GM18517 (cell line): ENCODE measurements around the gene ZNF837.
A peak's percentile ranks its signal among the peaks of the same experiment; 100 is the strongest.
"Not testable (repeated sequence)": the region's sequence is repeated elsewhere in the genome, so short reads cannot be mapped to it uniquely, and the experiment has no call there.

Experiments
- ATAC-seq: cut with Tn5 transposase; IDR thresholded peaks from one replicate; pipeline ENCODE4 v1.9.1; 2021; ENCODE audit warnings: mild to moderate bottlenecking, moderate library complexity; ENCODE audit not compliant: unreplicated experiment

ZNF837 gene

GRCh38 chr19:58380662-58381459, at the start of gene ZNF837:
Gene ZNF837, minus strand, starts transcription at chr19:58381030. Its CDS starts 11,698 bp downstream, at chr19:58369332.
- ATAC-seq = peak; percentile 85

DNA sequence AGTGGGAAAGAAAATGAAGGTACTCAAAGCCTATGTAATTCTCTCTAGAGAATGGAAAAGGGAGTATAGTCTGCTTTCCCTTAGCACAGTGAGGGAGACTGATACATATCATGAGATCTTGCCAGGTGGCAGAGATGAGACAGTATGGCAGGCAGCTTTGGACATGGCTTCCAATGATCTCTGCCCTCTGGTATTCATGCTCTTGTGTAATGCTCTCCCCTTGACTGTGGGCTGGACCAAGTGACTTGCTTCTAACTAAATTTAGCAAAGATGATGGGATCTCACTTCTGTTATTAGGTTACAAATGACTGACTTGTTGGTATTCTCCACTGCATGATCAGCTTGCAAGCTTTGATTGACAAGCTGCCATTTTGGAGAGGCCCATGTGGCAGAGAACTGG, 48.9 kb upstream of the ZNF837 start:
- no peak for ATAC-seq

- no peak for ATAC-seq
Measured at GRCh38 chr19:58428617-58429016, 47.8 kb upstream of the ZNF837 start.

- ATAC-seq = no peak
Measured at GRCh38 chr19:58417071-58417470, 36.2 kb upstream of the ZNF837 start.

GRCh38 chr19:58416604-58417003, 35.8 kb upstream of the ZNF837 start:
- no peak for ATAC-seq

DNA sequence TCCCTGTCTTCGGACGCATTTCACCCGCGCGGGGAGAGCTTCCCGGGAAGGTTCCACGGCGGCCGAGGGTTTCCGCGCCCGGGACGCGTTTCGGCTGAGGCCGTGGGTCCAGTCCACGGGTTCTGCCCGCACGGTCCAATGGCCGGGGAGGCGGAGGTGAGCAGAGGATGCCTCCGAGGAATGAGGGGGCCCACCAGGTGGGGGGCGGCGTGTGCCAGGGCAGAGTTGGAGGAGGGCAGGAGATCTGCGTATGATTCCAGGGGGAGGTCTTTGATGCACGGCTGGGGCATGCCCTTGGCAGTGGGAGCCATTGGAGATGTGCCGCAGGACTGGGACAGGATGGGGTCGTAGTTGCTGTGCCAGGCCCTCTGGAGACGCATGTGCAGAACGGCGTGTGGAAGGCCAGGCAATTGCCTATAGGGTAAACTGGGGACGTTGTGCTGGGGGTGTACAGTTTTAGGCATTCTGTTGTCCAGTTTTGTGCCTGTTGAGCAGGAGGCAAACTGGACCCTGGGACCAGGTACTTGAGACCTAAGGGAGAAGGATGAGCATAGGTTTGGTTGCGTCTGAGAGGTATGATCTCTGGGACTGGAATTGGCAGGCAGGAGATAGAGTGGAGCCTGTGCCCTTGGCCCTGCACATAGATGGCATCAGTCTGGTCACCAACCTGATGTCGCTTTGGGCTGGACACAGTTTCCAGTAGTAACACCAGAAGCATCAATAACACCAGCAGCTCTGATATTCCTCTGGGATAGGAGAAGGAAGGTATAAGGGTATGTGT, 28.4 kb upstream of the ZNF837 start:
- ATAC-seq = no peak

GRCh38 chr19:58408152-58409009, 27.6 kb upstream of the ZNF837 start, which contains the start of gene ZNF584:
Gene ZNF584, plus strand, starts transcription at chr19:58408649. Its CDS starts 499 bp downstream, at chr19:58409148.
- ATAC-seq = peak; percentile 80

- no peak for ATAC-seq
Measured at GRCh38 chr19:58407658-58408151, 26.9 kb upstream of the ZNF837 start.

DNA sequence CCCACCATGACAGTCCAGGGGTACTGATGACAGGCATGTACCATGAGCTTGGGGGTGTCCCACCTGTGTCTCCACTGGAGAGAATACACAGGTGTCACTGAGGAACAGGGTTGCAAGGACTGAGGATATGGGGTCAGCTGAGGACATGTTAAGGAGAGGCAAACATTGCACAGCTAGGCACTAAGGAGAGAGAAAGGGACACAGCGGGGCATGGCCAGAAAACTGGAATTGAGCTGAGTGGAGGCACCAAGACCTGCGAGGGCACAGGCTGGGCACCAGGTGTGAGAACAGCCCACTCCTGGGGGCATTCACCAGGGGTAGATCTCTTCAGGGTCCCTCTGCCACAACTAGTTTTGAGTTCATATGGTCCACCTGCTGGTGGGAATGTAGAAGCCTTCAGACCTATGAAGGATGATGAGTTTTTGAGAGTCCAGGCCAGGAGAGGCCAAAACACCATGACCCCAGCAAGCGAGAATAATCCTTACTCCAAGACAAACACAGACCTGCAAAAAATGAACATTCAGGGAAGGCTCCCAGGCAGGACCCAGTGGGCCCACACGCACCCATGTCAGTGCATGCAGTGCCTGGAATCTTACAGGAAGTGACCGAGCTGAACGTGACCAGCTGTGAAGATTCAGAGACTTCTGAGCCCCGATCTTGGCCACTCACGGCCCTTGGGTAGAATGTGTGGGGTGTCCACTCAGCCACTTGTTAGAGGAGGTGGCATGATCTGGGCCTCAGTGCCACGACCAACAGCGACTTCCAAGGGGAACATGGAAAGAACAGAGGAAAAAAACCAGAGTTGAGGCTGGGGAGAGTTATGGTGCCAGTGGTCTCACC, 26.2 kb upstream of the ZNF837 start:
- no peak for ATAC-seq

- ATAC-seq = not testable (repeated sequence)
Measured at GRCh38 chr19:58403920-58404478, 23.2 kb upstream of the ZNF837 start.

DNA sequence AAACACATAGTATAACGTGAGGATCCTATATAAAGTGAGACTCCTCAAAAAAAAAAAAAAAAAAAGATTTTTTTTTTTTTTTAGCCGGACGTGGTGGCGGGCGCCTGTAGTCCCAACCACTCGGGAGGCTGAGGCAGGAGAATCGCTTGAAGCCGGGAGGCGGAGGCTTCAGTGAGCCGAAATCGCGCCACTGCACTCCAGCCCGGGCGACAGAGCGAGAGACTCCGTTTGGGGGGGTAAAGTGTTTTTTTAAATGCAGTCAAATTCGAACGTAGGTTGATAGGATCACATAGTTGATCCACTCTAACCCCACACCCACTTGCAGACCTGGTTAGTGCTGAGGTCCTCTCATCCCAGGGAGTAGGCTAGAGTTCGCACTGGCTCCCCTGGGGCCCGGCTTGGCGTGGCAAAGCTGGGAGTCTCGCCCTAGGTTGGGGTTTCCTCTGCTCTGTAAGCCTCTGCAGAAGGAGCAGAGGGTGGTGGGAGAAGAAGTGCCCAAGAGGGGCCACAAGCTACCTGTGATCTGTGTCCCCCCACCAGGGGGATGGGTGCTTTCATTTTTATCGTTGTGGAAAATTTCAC, 21.1 kb upstream of the ZNF837 start:
- no peak for ATAC-seq

DNA sequence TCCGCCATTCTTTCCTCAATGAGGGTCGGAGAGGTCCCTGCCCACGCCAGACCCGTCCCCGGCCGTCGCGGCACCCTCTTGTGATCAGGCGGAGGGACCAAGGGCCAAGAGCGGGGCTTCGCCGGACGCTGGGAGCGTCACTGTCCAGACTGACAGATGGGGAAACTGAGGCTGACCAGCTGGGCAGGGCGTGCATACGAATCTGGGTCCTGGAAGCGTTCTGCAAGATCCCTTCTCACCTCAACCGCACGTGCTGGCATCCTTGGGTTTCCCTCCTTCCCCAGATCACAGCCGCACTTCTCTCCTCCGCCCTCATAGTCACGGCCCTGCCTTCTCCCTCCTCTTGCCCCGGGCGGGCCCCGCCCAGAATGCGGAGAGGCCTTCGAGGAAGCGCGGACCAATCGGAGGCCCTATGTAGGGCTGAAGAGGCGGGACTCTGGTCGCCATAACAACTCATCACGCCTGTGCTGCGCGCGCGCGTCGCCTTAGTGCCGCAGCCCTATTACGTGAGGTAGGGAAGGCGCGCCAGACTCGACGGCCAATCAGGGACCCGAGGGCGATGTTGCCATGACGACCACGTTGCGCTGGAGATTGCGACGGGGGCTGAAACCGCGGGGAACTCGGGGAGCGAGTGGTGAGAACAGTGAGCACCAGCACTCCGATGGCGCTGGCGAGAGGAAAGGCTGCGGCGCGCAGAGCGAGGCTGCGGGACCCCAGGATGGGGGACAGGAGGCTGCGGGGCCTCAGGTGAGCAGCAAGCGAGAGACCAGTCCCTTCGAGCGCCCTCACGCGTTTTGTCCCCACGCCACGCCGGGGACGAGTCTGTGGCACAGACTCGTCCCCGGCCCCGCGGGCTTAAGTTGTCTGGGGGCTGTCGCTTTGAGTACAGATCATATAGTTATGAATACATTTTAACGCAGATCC, 20.3 kb upstream of the ZNF837 start:
- peak; percentile 97 for ATAC-seq

DNA sequence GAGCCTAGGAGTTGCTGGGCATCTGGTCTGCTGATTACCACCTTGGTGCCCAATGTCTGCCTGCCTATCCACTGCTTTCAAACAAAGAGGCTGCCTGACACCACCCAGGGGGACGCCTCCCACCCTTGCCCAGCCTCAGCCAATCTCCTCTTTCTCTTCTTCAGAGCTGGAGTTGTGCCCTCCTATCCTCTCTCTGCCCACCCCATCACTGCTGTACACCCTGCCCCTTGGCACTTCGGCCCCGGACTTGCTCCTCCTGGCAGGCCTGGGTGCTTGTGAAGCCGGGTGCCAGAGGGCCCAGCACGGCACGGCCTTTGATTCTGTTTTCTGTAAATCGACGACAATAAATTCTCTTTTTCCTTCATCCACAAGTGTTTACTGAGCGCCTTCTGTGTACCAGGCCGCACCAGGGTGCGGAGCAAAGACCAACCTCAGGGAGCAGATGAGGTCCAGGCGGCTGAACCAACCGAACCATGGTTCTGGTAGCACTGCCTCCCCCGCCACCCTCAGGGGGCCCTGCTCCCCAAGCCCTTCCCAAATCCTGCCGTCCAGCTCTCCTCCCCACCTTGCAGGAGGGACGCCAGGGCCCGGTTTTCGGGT, 19.6 kb upstream of the ZNF837 start:
- ATAC-seq = no peak

DNA sequence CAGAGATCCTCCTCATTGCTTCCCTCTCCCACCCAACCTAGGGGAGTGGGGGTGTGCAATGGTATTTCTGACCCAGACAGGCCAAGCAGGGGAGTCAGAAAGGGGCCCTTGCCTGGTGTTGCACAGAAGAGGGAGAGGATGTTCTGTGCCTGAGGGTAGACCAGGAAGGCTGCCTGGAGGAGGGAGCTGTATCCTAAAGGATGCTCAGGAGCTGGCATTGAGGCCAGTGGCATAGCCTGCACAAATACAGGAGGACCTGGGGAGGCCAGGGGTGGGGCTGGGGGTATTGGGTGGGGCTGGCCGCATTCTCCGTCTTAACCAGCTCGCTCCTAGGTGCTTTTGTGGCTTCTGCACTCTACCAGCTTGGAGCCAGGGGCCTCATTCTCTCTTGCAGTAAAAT, 19.1 kb upstream of the ZNF837 start:
- ATAC-seq = no peak

- ATAC-seq = no peak
Measured at GRCh38 chr19:58398545-58398944, 17.7 kb upstream of the ZNF837 start.

- ATAC-seq = no peak
Measured at GRCh38 chr19:58398087-58398486, 17.3 kb upstream of the ZNF837 start.

DNA sequence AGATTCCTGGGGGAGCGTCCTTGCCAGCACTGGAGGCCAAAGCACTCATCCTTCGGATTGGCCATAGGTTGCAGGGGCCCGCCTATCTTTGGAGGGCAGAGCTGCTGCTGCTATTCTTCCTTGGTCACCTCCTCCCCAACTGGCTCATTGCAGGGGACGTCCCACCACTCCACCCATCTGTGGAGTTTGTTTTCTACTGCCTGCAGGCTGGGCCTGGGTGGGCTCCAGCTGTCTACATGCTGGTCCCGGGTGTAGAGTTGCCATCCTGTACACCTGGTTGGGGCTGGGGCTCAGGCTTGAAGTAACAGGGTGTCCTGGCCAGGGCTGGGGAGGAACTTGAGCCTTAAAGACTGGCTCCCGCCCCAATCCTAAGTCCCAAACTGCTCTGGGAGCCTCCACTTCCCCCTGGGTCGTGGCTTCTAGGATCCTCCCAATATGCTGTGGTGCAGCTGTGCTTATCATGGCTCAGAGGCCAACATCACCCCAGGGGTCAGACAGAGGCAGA, 16.8 kb upstream of the ZNF837 start:
- no peak for ATAC-seq
